GM18520 (cell line): ENCODE results near the gene LRFN3.
"Not testable (repeated sequence)": the region's sequence is repeated elsewhere in the genome, so short reads cannot be mapped to it uniquely, and the experiment has no call there.

Source experiments
- ATAC-seq: cut with Tn5 transposase; IDR thresholded peaks from one replicate; pipeline ENCODE4 v1.9.1; 2021; ENCODE audit not compliant: unreplicated experiment

LRFN3 gene

GRCh38 chr19:35938282-35939224, 2.4 kb downstream of the LRFN3 start:
- ATAC-seq = no peak

- no peak for ATAC-seq
Observed at GRCh38 chr19:35939307-35940077, 3.3 kb downstream of the LRFN3 start.

- no peak for ATAC-seq
Observed at GRCh38 chr19:35940078-35940775, 4.1 kb downstream of the LRFN3 start.

- ATAC-seq = no peak
Observed at GRCh38 chr19:35940839-35941238, 4.7 kb downstream of the LRFN3 start.

GRCh38 chr19:35942235-35942634, 6.1 kb downstream of the LRFN3 start:
- ATAC-seq = no peak

GRCh38 chr19:35943321-35944301, 7.4 kb downstream of the LRFN3 start:
- no peak for ATAC-seq

GRCh38 chr19:35944556-35944955, 8.4 kb downstream of the LRFN3 start:
- ATAC-seq = no peak

- no peak for ATAC-seq
Observed at GRCh38 chr19:35945121-35945790, 9.1 kb downstream of the LRFN3 start.

GRCh38 chr19:35946203-35946602, 10.0 kb downstream of the LRFN3 start:
- no peak for ATAC-seq

- ATAC-seq = no peak
Observed at GRCh38 chr19:35949131-35949530, 13.0 kb downstream of the LRFN3 start.

- no peak for ATAC-seq
Observed at GRCh38 chr19:35955881-35956634, 19.9 kb downstream of the LRFN3 start.

GRCh38 chr19:35957411-35957810, 21.2 kb downstream of the LRFN3 start:
- ATAC-seq = not testable (repeated sequence)

- no peak for ATAC-seq
Observed at GRCh38 chr19:35958660-35959039, 22.5 kb downstream of the LRFN3 start.

GRCh38 chr19:35959040-35959967, 23.1 kb downstream of the LRFN3 start:
- no peak for ATAC-seq

- no peak for ATAC-seq
Observed at GRCh38 chr19:35959968-35960320, 23.8 kb downstream of the LRFN3 start.

- no peak for ATAC-seq
Observed at GRCh38 chr19:35960432-35960972, 24.3 kb downstream of the LRFN3 start.

- no peak for ATAC-seq
Observed at GRCh38 chr19:35963514-35963913, 27.3 kb downstream of the LRFN3 start.

- no peak for ATAC-seq
Observed at GRCh38 chr19:35966771-35967170, 30.6 kb downstream of the LRFN3 start.
